ENCODE results near the gene PYGM.

GRCh38 chr11:64758330-64759079 lies 1.3 kb downstream of the PYGM start:
- no peak for TF ChIP-seq MAX (IDR thresholded peaks at IDR 0.05)
- TF ChIP-seq CREB1 (IDR thresholded peaks at IDR 0.05; ENCODE audit: low read depth), result no peak
- TF ChIP-seq FOXM1 (IDR thresholded peaks at IDR 0.05; ENCODE audit: borderline replicate concordance, low read depth), result no peak
- TF ChIP-seq TCF12 (IDR thresholded peaks at IDR 0.05; ENCODE audit: low read depth), result no peak
- no peak for TF ChIP-seq EP300 (IDR thresholded peaks at IDR 0.05; ENCODE audit: borderline replicate concordance)
- no peak for TF ChIP-seq TAF1 (IDR thresholded peaks at IDR 0.05; ENCODE audit: low read depth)
- TF ChIP-seq CEBPB (IDR thresholded peaks at IDR 0.05), result no peak
